Measurements from ENCODE around the gene SNX10.

Gene SNX10

DNA sequence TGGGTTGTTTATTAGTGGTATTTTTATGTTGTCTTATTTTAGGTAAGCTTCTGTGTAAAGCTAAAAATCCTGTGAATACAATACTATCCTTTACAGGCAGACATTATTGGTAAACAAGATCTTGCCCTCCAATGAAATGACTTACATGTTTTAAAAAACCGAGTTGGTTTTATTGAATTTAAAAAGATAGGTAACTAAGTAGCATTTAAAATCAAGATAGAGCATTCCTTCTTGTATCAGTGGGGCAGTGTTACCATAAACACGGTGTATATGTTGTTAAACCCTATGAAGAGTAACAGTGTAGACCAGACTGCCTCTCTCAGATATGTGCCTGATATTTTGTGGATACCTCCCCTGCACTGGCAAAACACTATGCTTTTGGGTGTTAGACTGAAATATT lies 81.0 kb downstream of the SNX10 start:
- no peak for DNase-seq

- no peak for DNase-seq
Observed at GRCh38 chr7:26374647-26375373, 83.1 kb downstream of the SNX10 start.

- DNase-seq, result peak; percentile 25
Observed at GRCh38 chr7:26375726-26376174, 84.1 kb downstream of the SNX10 start.

GRCh38 chr7:26376175-26376917 lies 84.7 kb downstream of the SNX10 start:
- peak; percentile 61 for DNase-seq

GRCh38 chr7:26378016-26378415 lies 86.4 kb downstream of the SNX10 start:
- no peak for DNase-seq

DNA sequence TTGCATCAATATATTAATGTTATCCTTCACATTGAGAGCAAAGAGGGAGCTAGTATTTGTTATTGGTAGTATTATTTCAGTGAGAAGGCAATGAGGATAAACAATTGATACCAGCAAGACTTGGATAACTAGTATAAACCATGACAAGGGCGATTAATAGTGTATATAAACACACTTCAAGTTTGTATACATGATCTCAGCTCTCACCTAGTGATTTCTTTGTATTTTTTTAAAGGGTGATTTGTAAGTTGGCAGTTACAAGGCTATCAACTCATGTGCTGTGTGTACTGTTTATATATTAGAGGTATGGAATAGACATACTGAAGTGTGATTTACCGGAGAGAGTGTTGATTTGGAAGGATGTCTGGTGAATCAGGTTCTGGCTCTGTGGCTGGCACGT lies 88.0 kb downstream of the SNX10 start:
- DNase-seq, result no peak

DNA sequence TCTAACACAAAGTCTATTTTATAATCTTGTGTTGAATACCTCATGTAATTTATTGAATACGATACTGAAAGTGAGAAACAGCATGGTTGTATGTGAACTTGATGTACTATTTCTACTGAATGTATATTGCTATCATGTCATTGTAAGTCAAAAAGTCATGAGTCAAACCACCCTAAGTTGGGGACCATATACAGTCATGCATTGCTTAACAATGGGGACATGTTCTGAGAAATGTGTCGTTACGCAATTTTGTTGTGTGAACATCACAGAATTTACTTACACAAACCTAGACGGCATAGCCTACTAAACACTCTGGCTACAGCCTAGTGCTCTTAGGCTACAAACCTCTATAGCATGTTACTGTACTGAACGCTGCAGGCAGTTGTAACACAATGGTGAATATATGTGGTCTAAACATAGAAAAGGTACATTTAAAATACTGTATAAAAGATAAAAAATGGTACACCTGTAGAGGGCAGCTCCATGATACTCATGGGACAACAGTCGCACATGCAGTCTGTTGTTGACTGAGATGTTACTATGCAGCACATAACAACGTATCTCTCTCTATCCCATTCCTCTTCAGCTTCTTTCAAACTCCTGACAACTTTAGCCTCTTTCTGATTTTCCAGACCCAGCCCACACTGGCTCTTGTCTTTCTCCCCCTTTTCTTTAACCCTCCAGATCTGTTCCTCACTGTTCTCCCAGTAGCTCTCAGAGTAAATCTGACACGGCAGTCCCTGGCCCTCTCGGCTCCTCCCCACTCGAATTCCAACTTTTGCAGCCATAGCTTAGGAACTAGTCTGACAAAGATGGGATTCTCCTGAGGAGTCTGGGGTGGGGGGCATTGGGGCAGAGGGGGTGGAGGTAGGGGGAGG lies 90.1 kb downstream of the SNX10 start:
- no peak for DNase-seq

DNA sequence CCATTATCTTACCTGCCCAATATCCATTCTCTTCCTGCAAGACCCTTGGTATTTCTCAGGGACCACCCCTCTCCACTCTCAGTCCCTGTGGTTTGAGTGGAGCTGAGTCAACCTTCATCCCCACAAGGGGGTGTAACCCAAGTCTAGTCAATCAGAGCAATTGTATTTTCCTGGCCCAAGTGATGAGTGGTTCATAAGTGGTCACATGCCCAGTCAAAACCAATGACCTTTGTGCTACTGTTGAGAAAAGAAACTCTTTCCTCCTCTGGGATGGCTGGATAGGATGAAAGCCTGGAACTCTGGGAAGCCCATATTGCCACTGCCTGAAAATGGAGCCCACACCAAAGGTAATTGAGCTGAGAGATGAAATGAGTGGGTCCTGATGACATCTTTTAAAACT lies 93.6 kb downstream of the SNX10 start:
- no peak for DNase-seq

GRCh38 chr7:26387731-26388130 lies 96.1 kb downstream of the SNX10 start:
- DNase-seq, result no peak

- no peak for DNase-seq
Observed at GRCh38 chr7:26388256-26388655, 96.6 kb downstream of the SNX10 start.

DNA sequence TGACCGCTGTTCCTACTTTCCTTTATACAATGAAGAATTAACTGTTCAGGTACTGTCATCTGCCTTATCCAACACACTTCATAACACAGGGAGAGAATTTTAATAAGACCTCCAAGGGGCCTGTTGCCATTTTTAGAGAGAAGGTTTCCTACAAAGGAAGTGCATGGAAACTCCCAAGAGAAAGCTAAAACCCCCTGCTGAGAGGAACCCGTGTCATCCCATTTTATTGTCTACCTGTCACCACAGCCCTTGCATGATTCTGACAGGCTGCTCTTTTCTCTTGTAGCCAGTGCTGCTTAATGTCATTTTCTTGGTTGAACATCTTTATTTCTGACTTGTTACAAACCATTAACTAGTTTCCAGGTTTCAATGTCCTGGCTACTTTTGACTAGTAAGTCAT lies 98.4 kb downstream of the SNX10 start:
- no peak for DNase-seq

DNA sequence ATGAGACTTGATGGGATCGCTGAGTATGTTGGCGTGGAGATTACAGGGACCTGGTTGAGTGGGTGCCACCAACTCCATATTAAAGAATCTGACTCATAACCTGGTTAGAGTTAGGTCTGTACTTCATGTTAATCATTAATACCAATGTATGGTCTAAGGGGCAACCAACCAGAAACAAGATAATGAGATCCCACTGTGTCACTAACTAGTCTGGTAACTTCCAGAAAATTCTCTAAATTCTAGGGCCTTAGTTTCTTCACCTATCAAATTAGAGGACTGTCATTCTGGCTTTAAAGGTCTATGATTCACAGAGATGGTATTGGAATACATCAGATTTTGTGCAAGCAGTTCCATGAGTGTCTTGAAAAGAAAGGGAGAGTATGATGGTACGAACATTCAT lies 102.2 kb downstream of the SNX10 start:
- no peak for DNase-seq

DNA sequence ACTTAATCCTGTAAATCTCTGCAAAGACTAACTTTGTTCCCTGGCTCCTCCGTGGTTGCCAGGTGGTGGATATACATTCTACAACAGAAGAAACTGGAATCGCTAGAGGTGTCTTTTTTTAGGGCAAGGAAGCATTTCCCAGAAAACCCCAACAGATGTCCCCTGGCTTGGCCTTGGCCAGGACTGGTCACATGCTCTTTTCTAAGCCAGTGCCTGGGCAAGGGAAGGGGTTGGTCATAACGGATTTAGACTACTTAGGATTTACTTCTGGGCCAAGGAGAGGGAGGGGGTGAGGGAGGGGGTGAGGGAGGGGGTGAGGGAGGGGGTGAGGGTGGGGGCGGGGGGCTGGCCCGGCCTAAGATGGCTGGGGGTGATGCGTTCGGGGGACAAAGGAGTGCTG lies 105.7 kb downstream of the SNX10 start:
- peak; percentile 48 for DNase-seq

GRCh38 chr7:26397796-26398426 lies 106.2 kb downstream of the SNX10 start:
- peak; percentile 44 for DNase-seq

DNA sequence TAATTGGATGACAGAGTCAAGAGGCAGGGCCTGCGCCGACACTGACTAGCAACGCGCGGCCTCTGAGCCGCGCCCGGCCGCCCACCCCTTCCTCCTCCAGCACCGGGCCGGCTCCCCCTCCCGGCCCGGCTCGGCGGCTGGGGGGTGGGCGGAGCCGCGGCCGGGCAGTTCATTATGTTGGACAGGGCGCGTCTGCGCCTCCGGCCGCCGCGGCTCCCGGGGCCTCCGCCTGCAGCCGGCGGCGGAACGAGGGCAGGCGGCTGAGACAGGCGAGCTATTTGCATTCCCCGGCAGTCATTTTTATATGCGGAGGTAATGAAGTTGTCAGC lies 106.7 kb downstream of the SNX10 start:
- DNase-seq, result peak; percentile 61

- peak; percentile 61 for DNase-seq
Observed at GRCh38 chr7:26398756-26399509, 107.3 kb downstream of the SNX10 start.

GRCh38 chr7:26399736-26400135 lies 108.1 kb downstream of the SNX10 start:
- DNase-seq, result no peak

DNA sequence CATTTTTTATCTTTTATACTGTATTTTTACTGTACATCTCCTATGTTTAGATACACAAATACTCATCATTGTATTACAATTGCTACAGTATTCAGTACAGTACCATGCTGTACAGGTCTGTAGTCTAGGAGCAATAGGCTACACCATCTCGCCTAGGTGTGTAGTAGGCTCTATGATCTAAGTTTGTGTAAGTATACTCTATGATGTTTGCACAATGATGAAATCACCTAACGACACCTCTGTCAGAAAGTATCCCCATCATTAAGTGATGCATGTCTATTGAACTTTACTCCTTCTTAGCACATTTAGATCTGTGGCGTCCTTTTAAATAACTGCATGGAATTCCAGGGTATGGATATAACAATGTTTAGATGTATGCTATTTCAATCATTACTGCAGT lies 112.0 kb downstream of the SNX10 start:
- DNase-seq, result no peak

DNA sequence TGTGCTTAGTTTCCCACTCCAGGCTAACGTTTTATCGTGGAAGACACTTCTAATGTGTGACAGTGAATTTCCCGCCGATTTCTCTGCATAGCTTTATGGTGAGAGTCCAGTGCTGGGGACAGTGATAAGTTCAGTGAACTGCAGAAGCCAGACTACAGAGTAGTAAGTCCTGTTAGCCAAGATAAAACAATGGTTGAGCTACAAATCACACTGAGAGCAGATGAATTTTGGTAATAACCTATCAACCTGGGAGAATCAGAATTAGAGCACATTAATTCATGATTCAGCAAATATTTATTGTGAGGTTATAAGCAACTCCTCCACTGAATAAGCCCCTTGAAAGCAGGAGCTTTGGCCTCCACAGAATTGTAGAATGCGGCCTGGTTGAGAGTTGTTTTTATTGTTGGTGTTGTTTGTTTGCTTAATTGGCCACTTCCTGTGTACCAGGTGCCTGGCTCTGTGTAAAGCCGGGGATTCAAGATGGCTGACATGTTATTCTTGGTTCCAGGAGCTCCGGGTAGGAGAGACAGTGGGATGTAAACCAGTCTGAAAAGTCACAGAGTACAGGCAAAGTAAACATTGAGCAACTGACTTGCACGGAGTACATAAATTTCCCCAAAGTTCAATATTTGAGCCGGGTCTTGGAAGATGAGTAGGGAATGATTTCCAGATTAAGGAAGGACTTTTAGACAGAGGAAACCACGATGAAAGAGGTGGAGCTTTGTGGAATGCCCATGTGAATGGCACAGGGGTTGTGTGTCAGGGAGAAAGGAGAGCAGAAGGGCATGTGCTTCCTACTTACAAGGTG lies 112.7 kb downstream of the SNX10 start:
- no peak for DNase-seq

GRCh38 chr7:26406433-26406832 lies 114.8 kb downstream of the SNX10 start:
- DNase-seq, result no peak

Measured in DMS 273 treated with DMSO at 0.1 percent for 48 hours (cell line).